Activated gamma-delta T cell treated with Interleukin-2 at 50 U/mL for 16 hours (primary cell): ENCODE data around the gene NTNG2.
"Not testable (repeated sequence)": the region's sequence is repeated elsewhere in the genome, so short reads cannot be mapped to it uniquely, and the experiment has no call there.

Experiments
- DNase-seq: peaks from one replicate; pipeline ENCODE4 v3.0.0-alpha.2; 2020

NTNG2 gene

GRCh38 chr9:132269704-132270516, 108.1 kb downstream of the NTNG2 start:
- not testable (repeated sequence) for DNase-seq

- no peak for DNase-seq
These were observed 113.0 kb downstream of the NTNG2 start for GRCh38 chr9:132274861-132275260.

DNA sequence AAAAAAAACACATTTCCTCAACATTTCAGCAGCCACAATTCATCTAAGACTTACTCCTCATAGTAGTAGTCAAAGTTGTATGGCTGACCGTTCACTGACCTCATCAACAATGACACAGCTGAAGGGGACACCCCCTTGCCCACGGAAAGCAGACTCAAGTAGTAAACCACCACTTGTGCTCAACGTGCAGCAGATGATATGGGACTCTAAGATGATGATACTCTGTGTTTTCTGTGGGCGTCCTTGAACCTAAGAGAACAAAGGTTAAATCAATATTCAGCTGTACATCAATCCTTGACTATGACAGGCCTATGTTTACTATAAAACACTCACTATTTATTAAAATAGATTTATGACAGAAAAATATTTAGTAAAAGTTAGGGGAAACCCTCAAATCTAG, 121.3 kb downstream of the NTNG2 start:
- no peak for DNase-seq

DNA sequence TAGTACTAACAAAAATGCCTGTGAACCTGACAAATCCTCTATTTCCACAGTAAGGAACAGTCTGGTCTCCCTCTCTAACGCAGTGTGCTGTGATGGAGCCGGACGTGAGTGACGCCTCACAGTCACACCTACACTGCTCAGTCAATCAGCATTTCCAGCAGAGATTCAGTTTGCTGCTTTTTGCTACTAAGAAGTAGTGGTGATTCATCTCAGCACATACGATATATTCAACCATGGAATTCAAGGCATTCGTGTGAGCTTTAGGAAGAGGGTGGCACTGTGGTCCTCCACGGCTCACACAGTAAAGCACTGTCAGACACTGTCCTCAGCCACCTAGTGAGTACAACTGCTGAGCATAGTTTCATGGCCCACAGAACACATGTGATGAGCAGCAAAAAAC, 122.0 kb downstream of the NTNG2 start:
- no peak for DNase-seq

GRCh38 chr9:132287256-132287760, 125.5 kb downstream of the NTNG2 start:
- no peak for DNase-seq

GRCh38 chr9:132288361-132288760, 126.5 kb downstream of the NTNG2 start:
- DNase-seq = no peak

- DNase-seq = no peak
These were observed 127.1 kb downstream of the NTNG2 start for GRCh38 chr9:132288966-132289365.

DNA sequence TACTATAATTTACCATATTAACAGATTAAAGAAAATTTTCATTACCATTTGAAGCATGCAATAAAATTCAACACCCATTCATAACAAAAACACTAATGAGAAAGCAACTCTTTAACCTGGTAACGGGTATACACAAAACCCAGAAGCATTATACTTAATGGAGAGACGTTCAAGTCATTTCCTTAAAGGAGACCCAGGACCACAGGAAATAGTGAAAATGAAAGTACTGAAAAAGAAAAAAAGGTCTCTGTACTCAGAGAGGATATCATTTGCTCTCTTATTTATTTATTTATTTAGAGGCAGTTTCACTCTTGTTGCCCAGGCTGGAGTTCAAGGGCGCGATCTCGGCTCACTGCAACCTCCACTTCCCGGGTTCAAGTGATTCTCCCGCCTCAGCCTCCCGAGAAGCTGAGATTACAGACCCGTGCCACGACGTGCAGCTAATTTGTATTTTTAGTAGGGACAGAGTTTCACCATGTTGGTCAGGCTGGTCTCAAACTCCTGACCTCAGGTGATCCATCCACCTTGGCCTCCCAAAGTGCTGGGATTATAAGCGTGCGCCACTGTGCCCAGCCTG, 131.4 kb downstream of the NTNG2 start:
- DNase-seq = no peak
